PC-3 (cell line): ENCODE data around the gene AKAP13. TPM values are rescaled to one million over a fixed set of nuclear protein-coding genes. Genes with fewer than 3 reads are reported as not detected.

Experiments
- ATAC-seq: fragments of 200-7000 bp; cut with Tn5 transposase; 2 replicates; pipeline ENCODE4 v1.9.1; 2020; ENCODE audit warnings: mild to moderate bottlenecking, moderate library complexity
- BruUV-seq: library from RNA; stranded (reverse); fragments of 400-500 nt; replicated peaks from 2 replicates; lab custom pipeline; 2021; lab: Mats Ljungman, UMichigan
- CTCF ChIA-PET: fragments of 300-600 bp; sonication (Branson Sonifier 250); formaldehyde crosslinking; loops from one replicate; lab custom pipeline; 2022; ENCODE audit warnings: antibody characterized with exemption; lab: Charles Lee
- POLR2A ChIA-PET: fragments of 300-600 bp; sonication (Branson Sonifier 250); formaldehyde crosslinking; loops from one replicate; lab custom pipeline; 2022; ENCODE audit warnings: antibody characterized with exemption; ENCODE audit not compliant: unreplicated experiment; lab: Charles Lee
- DNase-seq: peaks from one replicate; pipeline ENCODE4 v3.0.0-alpha.2; 2015
- H2AFZ ChIP-seq: fragments of 300-600 bp; sonication (generic); 2 replicates; pipeline ENCODE4 v1.6.0; 2016; ENCODE audit warnings: antibody characterized with exemption, low read length
- H3F3A ChIP-seq: fragments of 300-600 bp; sonication (generic); one replicate; pipeline ENCODE4 v1.6.0; 2017; ENCODE audit warnings: antibody characterized with exemption, low read length, control low read depth, mild to moderate bottlenecking; ENCODE audit not compliant: unreplicated experiment
- H3K27ac ChIP-seq: fragments of 300-600 bp; sonication (generic); 2 replicates; pipeline ENCODE4 v1.5.1; 2016; ENCODE audit warnings: mild to moderate bottlenecking, low read length
- H3K27me3 ChIP-seq: fragments of 300-600 bp; sonication (generic); 2 replicates; pipeline ENCODE4 v1.6.1; 2016; ENCODE audit warnings: low read length, mixed read lengths
- H3K36me3 ChIP-seq: fragments of 300-600 bp; sonication (generic); 2 replicates; pipeline ENCODE4 v1.6.1; 2016; ENCODE audit warnings: low read depth, mixed run types, low read length, mixed read lengths
- H3K4me1 ChIP-seq: fragments of 300-600 bp; sonication (generic); 2 replicates; pipeline ENCODE4 v1.5.1; 2016; ENCODE audit warnings: low read length; ENCODE audit not compliant: insufficient read depth
- H3K4me2 ChIP-seq: fragments of 300-600 bp; sonication (generic); 2 replicates; pipeline ENCODE4 v1.6.0; 2016; ENCODE audit warnings: low read length
- H3K4me3 ChIP-seq: fragments of 300-600 bp; sonication (generic); 2 replicates; pipeline ENCODE4 v1.5.1; 2016; ENCODE audit warnings: mild to moderate bottlenecking, low read length, mixed read lengths
- H3K79me2 ChIP-seq: fragments of 300-600 bp; sonication (generic); 2 replicates; pipeline ENCODE4 v1.6.1; 2017; ENCODE audit warnings: low read length, mixed read lengths
- H3K9ac ChIP-seq: fragments of 300-600 bp; sonication (generic); 2 replicates; pipeline ENCODE4 v1.6.0; 2016; ENCODE audit warnings: mild to moderate bottlenecking, low read length
- H3K9me2 ChIP-seq: fragments of 300-600 bp; sonication (generic); replicated peaks from 2 replicates; pipeline ENCODE4 v1.6.1; 2016; ENCODE audit warnings: mixed run types, low read length, mixed read lengths
- H3K9me3 ChIP-seq: fragments of 300-600 bp; sonication (generic); 2 replicates; pipeline ENCODE4 v1.6.1; 2016; ENCODE audit warnings: low read length, mixed read lengths
- H4K20me1 ChIP-seq: fragments of 300-600 bp; sonication (generic); 2 replicates; pipeline ENCODE4 v1.6.1; 2016; ENCODE audit warnings: low read length, mixed read lengths
- CTCF ChIP-seq: fragments of 300-600 bp; sonication (generic); conservative IDR thresholded peaks from 2 replicates; pipeline ENCODE4 v1.5.1; 2017; ENCODE audit warnings: antibody characterized with exemption, low read depth, mild to moderate bottlenecking, low read length
- EZH2 ChIP-seq: fragments of 300-600 bp; sonication (generic); IDR thresholded peaks from one replicate; pipeline ENCODE4 v1.6.1; 2017; ENCODE audit warnings: antibody characterized with exemption, mild to moderate bottlenecking, low read length; ENCODE audit not compliant: unreplicated experiment
- EZH2phosphoT487 ChIP-seq: fragments of 300-600 bp; sonication (generic); IDR thresholded peaks from 2 replicates; pipeline ENCODE4 v1.6.1; 2018; ENCODE audit warnings: mild to moderate bottlenecking, antibody characterized with exemption, low read length, borderline replicate concordance
- intact Hi-C: fragments of 100-400 bp; cut with micrococcal nuclease; formaldehyde crosslinking; loops from 2 replicates; pipeline ENCODE4 v1.9.0; 2023
- total RNA-seq: library from RNA; depleted of rRNA; stranded (reverse); fragments of >200 nt; gene quantifications from 2 replicates; pipeline ENCODE4 v1.2.3, GENCODE V29; 2014

AKAP13 gene
- total RNA-seq, 1 experiment from 2014 or later, result 36.8 TPM

GRCh38 chr15:85414991-85415390, 34.6 kb downstream of the AKAP13 start:
- H3K9me3 ChIP-seq, result no peaks in the 10 kb centered on the region
- peak overlapping the region; percentile 78 for H3K4me2 ChIP-seq
- ChIA-PET CTCF (interaction anchor here (0.6 to 1.3 kb wide), 3 partner anchors 110 to 127 kb away, joined by 3 to 16 read pairs (median 3); no protein-coding TSS in a partner anchor), POLR2A (no interaction called here)
- intact Hi-C loops, result loop anchor here (1.0 to 10.0 kb wide), 4 partner anchors 67 to 170 kb away; no protein-coding TSS in a partner anchor
- BruUV-seq, result no TSS peak
- peak overlapping the region; percentile 82; the same call in 1 of the 2 replicates for H3K9ac ChIP-seq
- peaks cover 5% of the 10 kb centered on the region for H3F3A ChIP-seq
- no peaks in the 10 kb centered on the region for H4K20me1 ChIP-seq
- no peaks in the 10 kb centered on the region for H3K36me3 ChIP-seq
- H3K4me1 ChIP-seq, result peaks cover 76% of the 10 kb centered on the region
- H2AFZ ChIP-seq, result no peak overlapping the region
- H3K27me3 ChIP-seq, result no peaks in the 10 kb centered on the region
- peaks cover 88% of the 10 kb centered on the region for H3K79me2 ChIP-seq
- no peak overlapping the region for H3K4me3 ChIP-seq
- TF ChIP-seq EZH2phosphoT487 (no peak), CTCF (no peak), EZH2 (no peak)
- ATAC-seq, result no peak
- peak overlapping the region; percentile 96 for H3K27ac ChIP-seq
- no peaks in the 10 kb centered on the region for H3K9me2 ChIP-seq
- DNase-seq, result no peak

GRCh38 chr15:85415783-85416182, 35.4 kb downstream of the AKAP13 start:
- DNase-seq (peak; percentile 65), ATAC-seq (peak; percentile 54)
- Histone ChIP-seq H3K36me3 (no peaks in the 10 kb centered on the region), H3K9me2 (no peaks in the 10 kb centered on the region), H2AFZ (no peak overlapping the region), H4K20me1 (no peaks in the 10 kb centered on the region), H3K27me3 (no peaks in the 10 kb centered on the region), H3K27ac (peak overlapping the region; percentile 96), H3K4me3 (no peak overlapping the region), H3K9ac (peak overlapping the region; percentile 82; the same call in 1 of the 2 replicates), H3K4me1 (peaks cover 76% of the 10 kb centered on the region), H3F3A (peaks cover 5% of the 10 kb centered on the region), H3K9me3 (no peaks in the 10 kb centered on the region), H3K79me2 (peaks cover 88% of the 10 kb centered on the region), H3K4me2 (peak overlapping the region; percentile 78)
- intact Hi-C loops, result loop anchor here (5.0 to 10.0 kb wide), 2 partner anchors 67 to 169 kb away; no protein-coding TSS in a partner anchor
- no TSS peak for BruUV-seq
- ChIA-PET POLR2A (interaction anchor here (0.6 to 0.7 kb wide), 2 partner anchors 76 to 111 kb away, joined by 3 to 6 read pairs; no protein-coding TSS in a partner anchor), CTCF (interaction anchor here (0.5 to 0.9 kb wide), 6 partner anchors 58 to 326 kb away, joined by 3 to 9 read pairs (median 4); no protein-coding TSS in a partner anchor)
- TF ChIP-seq CTCF, result no peak
- no peak for TF ChIP-seq EZH2
- TF ChIP-seq EZH2phosphoT487, result no peak

DNA sequence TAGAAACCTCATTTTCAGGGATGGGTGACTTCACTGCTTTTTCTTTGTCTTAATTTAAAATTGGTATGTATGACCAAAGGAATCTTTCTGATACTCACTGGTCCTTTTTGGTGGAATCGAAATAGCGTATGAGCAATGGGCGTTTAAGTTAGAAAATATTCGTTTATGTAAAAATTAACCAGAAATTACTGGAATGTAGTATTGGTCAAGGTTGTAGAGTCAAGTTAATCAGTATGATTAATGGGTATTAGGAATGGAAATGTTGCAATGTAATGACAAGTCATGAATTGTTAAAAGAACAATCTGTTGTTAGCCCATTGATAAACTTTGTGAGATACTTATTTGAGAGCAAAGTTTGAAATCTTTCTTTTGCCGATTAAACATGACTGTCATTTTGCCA, 36.9 kb downstream of the AKAP13 start:
- TF ChIP-seq EZH2phosphoT487, result no peak
- no peak for TF ChIP-seq CTCF
- no peak for TF ChIP-seq EZH2
- no TSS peak for BruUV-seq
- Histone ChIP-seq H3K9me3 (no peaks in the 10 kb centered on the region), H3K36me3 (no peaks in the 10 kb centered on the region), H3K9ac (no peak overlapping the region), H3F3A (peaks cover 5% of the 10 kb centered on the region), H3K4me1 (peaks cover 63% of the 10 kb centered on the region), H4K20me1 (no peaks in the 10 kb centered on the region; the same call in 1 of the 2 replicates), H2AFZ (no peak overlapping the region), H3K79me2 (peaks cover 88% of the 10 kb centered on the region), H3K4me2 (no peak overlapping the region), H3K27me3 (no peaks in the 10 kb centered on the region), H3K9me2 (no peaks in the 10 kb centered on the region), H3K4me3 (no peak overlapping the region), H3K27ac (no peak overlapping the region)
- no peak for DNase-seq
- ChIA-PET POLR2A (no interaction called here), CTCF (interaction anchor here (0.6 kb wide), 2 partner anchors 69 to 142 kb away, joined by 3 to 5 read pairs; no protein-coding TSS in a partner anchor)
- intact Hi-C loops, result loop anchor here (5.0 to 10.0 kb wide), 2 partner anchors 65 to 168 kb away; no protein-coding TSS in a partner anchor
- no peak for ATAC-seq
